GM12891 (cell line): ENCODE data around the gene MDGA2.

Experiments used
- POLR2A ChIP-seq: IDR thresholded peaks from 2 replicates; pipeline ENCODE4 v1.6.1; 2011; ENCODE audit warnings: low read depth, low read length, control low read depth
- POLR2AphosphoS5 ChIP-seq: IDR thresholded peaks from 2 replicates; pipeline ENCODE4 v1.6.1; 2011; ENCODE audit warnings: low read depth, low read length, control low read depth
- SPI1 ChIP-seq: IDR thresholded peaks from 2 replicates; pipeline ENCODE4 v1.6.1; 2011; ENCODE audit warnings: low read depth, low read length, control low read depth
- TAF1 ChIP-seq: IDR thresholded peaks from 2 replicates; pipeline ENCODE4 v1.6.1; 2011; ENCODE audit warnings: low read depth, low read length, control low read depth

DNA sequence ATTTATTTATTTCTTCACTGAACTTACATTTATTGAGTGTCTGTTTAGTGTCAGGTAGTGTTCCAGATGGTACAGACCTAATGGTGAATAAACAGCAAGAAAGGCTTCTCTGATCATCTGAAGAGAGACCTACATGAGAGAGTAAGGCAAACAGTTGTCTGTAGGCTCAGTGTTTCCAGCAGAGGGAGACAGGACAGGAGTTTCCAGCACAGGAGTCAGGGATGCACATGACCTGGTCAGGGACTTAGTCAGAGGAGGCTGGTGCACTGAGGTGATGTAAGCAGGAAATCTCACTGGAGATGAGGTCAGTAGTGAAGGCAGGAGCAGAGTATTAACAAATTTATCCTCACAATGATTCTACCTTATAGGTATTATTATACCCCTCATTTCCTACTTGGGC, 233.2 kb downstream of the MDGA2 start:
- TF ChIP-seq POLR2A (no peak), POLR2AphosphoS5 (no peak), TAF1 (no peak), SPI1 (no peak)
